GM12892 (cell line): ENCODE measurements around the gene BSN.

Source experiments
- DNase-seq: peaks from one replicate; pipeline ENCODE4 v3.0.0; 2011; ENCODE audit not compliant: insufficient read length
- FAIRE-seq: peaks from 2 replicates; lab custom pipeline; 2011; peaks lifted over from hg19 to GRCh38; lab: Jason Lieb, UNC
- POLR2A ChIP-seq: IDR thresholded peaks from 2 replicates; pipeline ENCODE4 v1.6.1; 2011; ENCODE audit warnings: low read depth, low read length, control low read depth
- POLR2AphosphoS5 ChIP-seq: IDR thresholded peaks from 2 replicates; pipeline ENCODE4 v1.6.1; 2011; ENCODE audit warnings: low read depth, low read length, control low read depth
- TAF1 ChIP-seq: IDR thresholded peaks from 2 replicates; pipeline ENCODE4 v1.6.1; 2011; ENCODE audit warnings: low read depth, mild to moderate bottlenecking, control low read depth, low read length, borderline replicate concordance

The BSN gene

DNA sequence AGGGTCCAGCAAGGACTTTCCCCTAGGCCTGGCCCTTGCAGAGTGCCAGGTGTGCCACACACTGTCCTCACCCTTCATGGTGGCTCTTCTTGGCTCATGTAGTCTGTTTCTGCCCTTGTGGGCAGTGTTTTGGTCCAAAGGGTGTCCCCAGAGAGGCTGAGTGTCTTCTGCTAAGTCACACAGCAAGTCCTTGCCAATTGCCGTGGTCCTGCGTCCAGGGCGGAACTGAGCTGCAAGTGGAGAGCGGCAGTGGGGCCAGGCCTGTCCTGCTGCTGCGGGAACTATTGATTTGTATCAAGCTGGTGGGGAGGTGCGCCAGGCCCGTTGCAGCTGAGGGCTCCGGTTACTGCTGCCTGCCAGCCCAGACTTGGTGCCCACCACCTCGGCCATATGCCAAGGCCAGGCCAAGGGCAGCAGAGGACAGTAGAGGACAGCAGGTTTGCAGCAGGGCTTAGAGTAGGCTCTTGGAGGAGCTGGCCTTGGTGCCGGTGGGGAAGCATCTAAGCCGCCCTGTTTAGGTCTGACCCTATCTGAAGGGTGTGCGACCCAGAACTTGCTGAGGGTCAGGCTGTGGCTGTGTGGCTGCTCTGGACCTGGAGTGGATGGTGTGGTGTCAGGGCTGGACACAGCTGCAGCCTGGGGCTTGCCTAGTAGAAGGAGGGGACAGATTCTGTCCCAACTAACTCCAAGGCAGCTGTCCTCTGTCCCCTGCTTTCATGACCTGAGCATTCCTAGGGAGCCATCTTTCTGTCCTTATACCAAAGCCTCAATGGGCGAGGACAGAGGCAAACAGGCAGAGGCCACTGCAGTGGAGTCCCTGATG is 160.7 kb downstream of the BSN start:
- FAIRE-seq (no peak), DNase-seq (no peak)
- peak; percentile 28; the same call in 1 of the 2 replicates for TF ChIP-seq POLR2A
- TF ChIP-seq POLR2AphosphoS5: no peak
- TF ChIP-seq TAF1: no peak

- no peak for DNase-seq
- no peak for FAIRE-seq
- TF ChIP-seq POLR2A: no peak
- TF ChIP-seq POLR2AphosphoS5: no peak
- no peak for TF ChIP-seq TAF1
Measured at GRCh38 chr3:49715611-49716121, 161.4 kb downstream of the BSN start.

- no peak for DNase-seq
- no peak for FAIRE-seq
- TF ChIP-seq POLR2AphosphoS5 (no peak), TAF1 (no peak), POLR2A (no peak)
Measured at GRCh38 chr3:49716169-49716568, 161.9 kb downstream of the BSN start.

- TF ChIP-seq POLR2AphosphoS5: no peak; the same call in 1 of the 2 replicates
- TF ChIP-seq POLR2A: no peak
- TF ChIP-seq TAF1: no peak
- no peak for DNase-seq
- no peak for FAIRE-seq
Measured at GRCh38 chr3:49716691-49717210, 162.5 kb downstream of the BSN start.

DNA sequence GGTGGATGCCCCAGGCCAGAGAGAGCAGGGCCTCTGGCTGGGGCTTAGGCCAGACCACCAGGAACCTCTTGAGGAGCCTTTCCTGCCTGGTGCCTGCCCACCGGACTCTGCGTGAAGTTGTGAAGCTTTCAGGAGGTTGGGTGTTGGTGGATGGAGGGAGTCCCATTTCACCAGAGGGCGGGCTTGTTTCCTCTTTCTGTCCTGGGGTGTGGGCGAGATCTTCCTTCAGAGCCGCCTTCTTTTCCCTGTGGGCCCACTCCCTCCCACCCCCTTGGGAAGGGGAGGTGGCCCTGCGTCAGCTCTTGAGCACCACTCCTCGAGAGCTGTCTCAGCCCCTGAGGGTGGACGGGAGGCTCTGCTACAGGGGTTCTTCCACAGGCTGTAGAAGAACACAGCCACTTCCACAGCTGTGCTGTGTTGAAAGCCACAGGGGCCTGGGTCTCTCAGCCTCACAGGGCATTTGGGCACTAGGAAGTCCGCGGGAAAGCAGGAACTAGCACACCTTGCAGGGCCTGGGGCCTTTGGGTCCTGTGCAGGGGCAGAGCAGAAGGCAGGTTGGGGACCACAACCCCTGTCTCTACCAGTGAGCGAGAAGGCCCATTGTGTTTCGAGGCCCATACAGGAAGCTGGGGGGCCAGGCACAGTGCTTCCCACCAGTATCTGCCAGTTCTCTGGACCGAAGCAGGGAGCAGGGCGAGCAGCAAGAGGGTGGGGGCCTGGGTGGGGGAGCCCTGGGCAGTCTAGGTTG is 163.1 kb downstream of the BSN start:
- TF ChIP-seq POLR2AphosphoS5: no peak; the same call in none of the 2 replicates
- TF ChIP-seq POLR2A: no peak; the same call in 1 of the 2 replicates
- TF ChIP-seq TAF1: no peak
- no peak for FAIRE-seq
- DNase-seq: no peak

DNA sequence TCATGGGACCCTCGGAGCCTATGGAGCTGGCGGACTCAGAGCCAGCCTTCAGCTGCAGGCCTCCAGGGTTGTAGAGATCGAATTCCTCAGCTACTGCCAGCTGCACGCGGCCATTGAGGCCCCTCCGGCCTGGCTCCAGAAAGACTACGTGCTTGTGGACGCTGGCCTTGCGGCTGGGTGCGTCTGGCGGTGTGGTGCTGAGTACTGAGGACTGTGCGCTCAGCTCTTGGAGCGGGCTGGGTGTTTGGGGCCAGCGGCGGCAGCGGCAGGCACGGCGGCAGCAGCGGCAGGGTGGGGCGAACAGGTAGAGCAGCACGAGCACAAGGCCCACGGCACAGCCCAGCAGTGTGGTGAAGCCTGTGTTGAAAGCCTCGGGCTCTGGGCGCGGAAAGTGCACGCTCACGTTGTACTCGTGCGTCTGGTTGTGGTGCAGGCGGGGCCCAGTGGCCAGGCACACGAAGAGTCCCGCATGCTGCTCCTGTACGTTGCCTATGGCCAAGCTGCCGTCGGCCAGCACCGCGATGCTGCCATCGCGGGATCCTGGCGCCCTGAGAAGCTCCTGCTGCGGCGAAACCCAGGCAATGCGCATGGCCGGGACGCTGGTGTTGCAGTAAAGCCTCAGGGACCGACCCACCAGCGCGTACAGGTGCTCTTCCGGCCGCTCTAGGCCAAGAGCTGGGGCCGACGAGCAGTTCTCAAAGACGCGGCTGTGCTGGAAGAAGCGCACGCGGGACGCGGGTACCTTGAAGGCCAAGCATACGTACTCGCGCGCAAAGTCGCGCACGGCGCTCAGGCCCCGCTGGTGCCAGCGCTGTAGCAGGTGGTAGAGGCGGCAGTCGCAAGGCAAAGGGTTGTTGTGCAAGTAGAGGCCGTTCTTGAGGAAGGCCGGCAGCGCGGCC is 163.9 kb downstream of the BSN start:
- FAIRE-seq (no peak), DNase-seq (no peak)
- TF ChIP-seq POLR2AphosphoS5 (no peak), TAF1 (no peak), POLR2A (no peak)

- DNase-seq (no peak), FAIRE-seq (no peak)
- no peak for TF ChIP-seq POLR2A
- TF ChIP-seq TAF1: no peak
- no peak for TF ChIP-seq POLR2AphosphoS5
Measured at GRCh38 chr3:49718858-49719213, 164.6 kb downstream of the BSN start.

DNA sequence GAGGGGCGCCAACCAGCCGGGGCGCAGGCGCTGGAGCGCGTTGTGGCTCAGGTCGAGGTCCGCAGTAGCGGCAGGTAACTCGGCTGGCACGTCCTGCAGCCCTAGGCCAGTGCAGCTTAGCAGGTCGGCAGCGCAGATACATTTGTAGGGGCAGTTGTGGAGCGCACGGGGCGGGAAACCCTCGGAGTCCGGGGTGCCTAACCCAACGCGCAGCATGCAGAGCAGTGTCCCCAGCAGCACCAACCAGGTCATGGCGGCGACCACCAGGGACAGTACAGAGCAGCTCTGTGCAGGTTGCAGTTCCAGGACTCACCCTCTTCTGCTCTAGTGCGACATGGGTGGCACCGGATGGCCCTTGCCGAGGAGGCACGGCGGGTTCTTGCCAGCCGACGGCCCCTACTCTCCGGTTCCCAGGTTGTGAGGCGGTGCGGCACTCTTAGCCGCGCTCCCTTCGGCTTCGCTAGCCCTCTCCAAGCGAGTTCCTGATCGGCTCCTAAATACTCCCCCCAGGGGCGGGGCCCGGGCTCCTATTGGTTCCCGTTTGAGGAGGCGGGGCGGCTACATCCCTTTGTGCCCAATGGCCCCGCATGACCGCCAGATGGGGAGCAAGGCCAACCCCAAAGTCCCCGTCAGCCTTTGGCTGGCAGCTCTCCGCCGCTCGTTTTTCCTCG is 165.1 kb downstream of the BSN start, which contains the start of gene AMIGO3:
Gene AMIGO3, minus strand, starts transcription at position 471 of the 671 bp plus-strand sequence. Its CDS starts 219 bp downstream, at position 252.
- FAIRE-seq (peak; percentile 85), DNase-seq (peak; percentile 97)
- TF ChIP-seq POLR2AphosphoS5: peak; percentile 90
- no peak for TF ChIP-seq TAF1
- peak; percentile 73; the same call in 1 of the 2 replicates for TF ChIP-seq POLR2A
